ENCODE results near the gene MMADHC.

The MMADHC gene

GRCh38 chr2:149601141-149601796, 13.7 kb upstream of the MMADHC start:
- no peak for DNase-seq

GRCh38 chr2:149597668-149598326, 10.2 kb upstream of the MMADHC start:
- H3K4me3 Mint-ChIP-seq, result peak overlapping the region; percentile 17 to 57
- peaks cover 26% of the 10 kb centered on the region for H3K27me3 Mint-ChIP-seq
- H3K4me1 Mint-ChIP-seq, result peaks cover 23% of the 10 kb centered on the region
- ATAC-seq, result peak; percentile 100
- H3K27ac Mint-ChIP-seq, result peak overlapping the region in 1 of 2 donors; percentile 6
- peak; percentile 61 to 63 for DNase-seq
- no peaks in the 10 kb centered on the region for H3K9me3 Mint-ChIP-seq

More at GRCh38 chr2:149601141-149601796, 13.7 kb upstream of the MMADHC start:
- H3K4me1 Mint-ChIP-seq, result peaks cover 23% of the 10 kb centered on the region
- H3K9me3 Mint-ChIP-seq, result no peaks in the 10 kb centered on the region
- no peak for ATAC-seq
- no peaks in the 10 kb centered on the region for H3K27me3 Mint-ChIP-seq
- H3K27ac Mint-ChIP-seq, result no peak overlapping the region
- H3K4me3 Mint-ChIP-seq, result no peak overlapping the region

DNA sequence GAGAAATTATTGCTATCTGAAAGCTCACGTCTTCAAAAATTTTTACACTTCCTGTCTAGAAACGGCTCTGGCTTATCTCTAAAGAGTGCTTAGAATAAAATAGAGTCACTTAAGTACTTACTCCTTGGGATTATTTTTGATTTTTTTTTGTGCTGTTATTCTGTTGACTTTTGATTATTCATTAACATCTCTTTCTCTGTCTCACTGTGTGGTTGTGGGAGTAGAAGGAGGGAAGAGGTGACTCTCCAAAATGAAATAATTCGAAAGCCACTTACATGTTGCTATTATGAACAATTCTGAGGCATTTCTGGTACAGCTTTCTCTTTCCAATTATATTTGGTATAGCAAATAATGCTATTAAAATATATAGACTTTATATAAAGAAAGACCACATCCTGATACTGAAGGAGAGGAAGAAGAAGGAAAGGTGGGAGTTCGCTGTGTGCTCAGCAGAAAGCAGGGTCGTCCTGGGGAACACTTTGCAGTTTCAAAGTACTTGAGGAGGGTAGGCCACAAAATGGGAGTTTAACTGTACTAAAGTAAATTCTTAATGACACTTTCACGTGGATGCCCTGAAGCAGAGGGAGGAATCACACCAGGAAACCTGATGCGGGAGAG, 9.6 kb upstream of the MMADHC start:
- no peak for DNase-seq
- Mint-ChIP-seq H3K4me1 (peaks cover 23% of the 10 kb centered on the region), H3K27ac (no peak overlapping the region), H3K9me3 (no peaks in the 10 kb centered on the region), H3K27me3 (peaks cover 32% of the 10 kb centered on the region), H3K4me3 (peak overlapping the region; percentile 17 to 41)
- peak; percentile 16 for ATAC-seq

GRCh38 chr2:149596471-149596870, 8.9 kb upstream of the MMADHC start:
- ATAC-seq, result no peak
- Mint-ChIP-seq H3K9me3 (no peaks in the 10 kb centered on the region), H3K27me3 (peaks cover 39% of the 10 kb centered on the region), H3K4me1 (peaks cover 18% of the 10 kb centered on the region), H3K27ac (no peak overlapping the region), H3K4me3 (no peak overlapping the region)
- no peak for DNase-seq

DNA sequence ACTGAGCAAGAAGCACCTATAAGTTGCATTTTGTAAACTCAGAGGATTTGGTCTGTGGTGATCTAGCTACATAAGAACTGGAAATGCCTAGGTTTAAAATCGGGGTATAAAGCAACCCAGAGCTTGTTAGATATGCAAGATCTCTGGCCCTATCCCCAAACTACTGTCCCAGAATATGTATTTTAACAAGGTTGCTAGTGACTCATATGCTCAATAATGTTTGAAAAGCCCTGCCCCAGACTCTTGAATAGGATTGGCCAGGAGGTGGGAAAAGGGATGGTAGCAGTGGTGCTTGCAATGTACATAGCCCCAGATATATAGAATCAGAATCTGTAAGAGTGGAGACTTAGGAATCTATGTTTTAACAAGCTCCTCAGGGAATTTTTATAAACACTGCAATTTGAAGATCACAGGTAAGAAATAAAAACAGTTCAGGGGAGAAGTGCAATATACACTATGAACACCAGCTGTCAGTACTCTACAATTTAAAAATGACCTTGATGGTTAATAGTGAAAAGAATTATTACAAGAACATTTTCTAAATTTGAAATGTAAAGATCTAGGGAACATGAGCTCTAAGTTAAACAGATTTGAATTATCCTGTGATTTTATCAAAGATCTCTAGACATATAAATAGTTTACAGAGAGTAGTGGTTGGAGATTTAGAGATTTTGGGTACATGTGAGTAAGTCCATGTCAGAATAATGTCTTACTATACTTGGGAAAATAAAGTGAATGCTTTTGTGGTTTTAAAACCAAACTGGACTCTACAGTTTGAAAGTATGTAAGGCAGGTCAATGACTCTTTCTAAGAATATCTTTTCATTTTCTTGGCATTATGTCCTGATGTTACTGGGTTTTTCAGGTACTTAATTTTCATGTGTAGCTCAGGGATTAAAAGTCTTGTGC, 7.7 kb upstream of the MMADHC start:
- ATAC-seq (no peak), DNase-seq (no peak)
- peaks cover 14% of the 10 kb centered on the region for H3K4me1 Mint-ChIP-seq
- no peaks in the 10 kb centered on the region for H3K9me3 Mint-ChIP-seq
- peaks cover 47% of the 10 kb centered on the region for H3K27me3 Mint-ChIP-seq
- no peak overlapping the region for H3K4me3 Mint-ChIP-seq
- H3K27ac Mint-ChIP-seq, result no peak overlapping the region

GRCh38 chr2:149594411-149594810, 6.8 kb upstream of the MMADHC start:
- DNase-seq (no peak), ATAC-seq (no peak)
- Mint-ChIP-seq H3K27ac (no peak overlapping the region), H3K4me3 (no peak overlapping the region), H3K9me3 (no peaks in the 10 kb centered on the region), H3K4me1 (peaks cover 14% of the 10 kb centered on the region), H3K27me3 (peaks cover 55% of the 10 kb centered on the region)

GRCh38 chr2:149587950-149588487, 444 bp upstream of the MMADHC start:
- H3K9me3 Mint-ChIP-seq, result no peaks in the 10 kb centered on the region

DNA sequence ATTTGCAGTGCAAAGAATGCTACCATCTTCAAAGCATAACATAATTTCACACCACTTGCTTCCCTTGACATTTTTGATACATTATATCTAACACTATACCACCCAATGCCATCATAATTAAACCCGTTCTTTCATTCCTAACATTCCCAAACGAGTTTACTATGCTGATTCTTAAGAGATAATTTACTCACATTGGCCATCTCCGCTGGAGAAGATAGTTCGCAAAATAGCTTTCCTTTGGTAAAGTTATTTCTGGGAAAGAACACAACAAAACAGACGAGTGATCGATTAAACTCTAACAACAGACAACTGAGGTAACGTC, 716 bp downstream of the MMADHC start:
- H3K4me1 Mint-ChIP-seq, result peaks cover 37% of the 10 kb centered on the region
- no peak for ATAC-seq
- H3K9me3 Mint-ChIP-seq, result no peaks in the 10 kb centered on the region
- peak overlapping the region; percentile 100 for H3K27ac Mint-ChIP-seq
- peaks cover 23% of the 10 kb centered on the region for H3K27me3 Mint-ChIP-seq
- peak overlapping the region; percentile 92 to 100 for H3K4me3 Mint-ChIP-seq
- DNase-seq, result no peak

More at GRCh38 chr2:149587950-149588487, 444 bp upstream of the MMADHC start:
- DNase-seq (no peak), ATAC-seq (peak; percentile 52)
- H3K4me1 Mint-ChIP-seq, result peaks cover 29% of the 10 kb centered on the region
- H3K4me3 Mint-ChIP-seq, result peak overlapping the region; percentile 92 to 100
- peaks cover 35% of the 10 kb centered on the region for H3K27me3 Mint-ChIP-seq
- H3K27ac Mint-ChIP-seq, result peak overlapping the region; percentile 100

GRCh38 chr2:149586063-149586462, 1.5 kb downstream of the MMADHC start:
- Mint-ChIP-seq H3K27me3 (peaks cover 16% of the 10 kb centered on the region), H3K4me3 (peak overlapping the region; percentile 92 to 100), H3K4me1 (peaks cover 43% of the 10 kb centered on the region), H3K27ac (peak overlapping the region; percentile 19 to 38), H3K9me3 (no peaks in the 10 kb centered on the region)
- no peak for DNase-seq
- no peak for ATAC-seq

DNA sequence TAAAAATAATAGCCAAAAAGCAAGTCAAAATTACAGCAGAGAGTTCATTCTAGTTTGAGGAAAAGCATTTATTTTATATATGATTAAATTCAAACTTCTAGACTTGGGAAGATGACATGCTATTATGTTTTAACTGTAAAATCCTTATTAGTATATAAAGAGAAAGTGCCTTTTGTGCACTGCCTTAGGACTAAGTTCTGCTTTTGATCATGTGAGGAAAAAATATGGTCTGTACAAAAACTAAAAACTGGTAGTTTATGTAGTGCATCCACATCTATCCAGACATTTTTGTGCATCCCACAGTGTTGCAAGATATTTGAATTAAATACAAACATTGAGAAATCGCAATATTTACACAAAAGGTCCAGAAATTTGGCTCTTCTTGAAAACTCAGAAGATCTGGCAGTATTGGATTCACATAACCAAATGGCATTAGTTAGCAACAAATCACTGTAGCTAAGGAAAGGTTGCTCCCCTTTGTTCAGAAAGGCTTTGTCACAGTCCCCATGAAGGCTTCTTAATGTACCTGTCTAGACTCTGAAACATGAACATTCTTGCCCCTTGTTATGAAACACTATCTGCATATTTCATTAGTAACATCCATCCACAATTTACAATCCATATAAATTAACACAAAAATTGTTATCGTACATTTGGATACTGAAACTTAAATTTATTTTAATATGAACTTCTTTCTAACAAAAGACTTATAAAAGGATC, 2.2 kb downstream of the MMADHC start:
- H3K27me3 Mint-ChIP-seq, result peaks cover 12% of the 10 kb centered on the region
- no peaks in the 10 kb centered on the region for H3K9me3 Mint-ChIP-seq
- H3K4me3 Mint-ChIP-seq, result peak overlapping the region in 1 of 2 donors; percentile 92
- H3K4me1 Mint-ChIP-seq, result peaks cover 43% of the 10 kb centered on the region
- ATAC-seq, result no peak
- DNase-seq, result no peak
- no peak overlapping the region for H3K27ac Mint-ChIP-seq

DNA sequence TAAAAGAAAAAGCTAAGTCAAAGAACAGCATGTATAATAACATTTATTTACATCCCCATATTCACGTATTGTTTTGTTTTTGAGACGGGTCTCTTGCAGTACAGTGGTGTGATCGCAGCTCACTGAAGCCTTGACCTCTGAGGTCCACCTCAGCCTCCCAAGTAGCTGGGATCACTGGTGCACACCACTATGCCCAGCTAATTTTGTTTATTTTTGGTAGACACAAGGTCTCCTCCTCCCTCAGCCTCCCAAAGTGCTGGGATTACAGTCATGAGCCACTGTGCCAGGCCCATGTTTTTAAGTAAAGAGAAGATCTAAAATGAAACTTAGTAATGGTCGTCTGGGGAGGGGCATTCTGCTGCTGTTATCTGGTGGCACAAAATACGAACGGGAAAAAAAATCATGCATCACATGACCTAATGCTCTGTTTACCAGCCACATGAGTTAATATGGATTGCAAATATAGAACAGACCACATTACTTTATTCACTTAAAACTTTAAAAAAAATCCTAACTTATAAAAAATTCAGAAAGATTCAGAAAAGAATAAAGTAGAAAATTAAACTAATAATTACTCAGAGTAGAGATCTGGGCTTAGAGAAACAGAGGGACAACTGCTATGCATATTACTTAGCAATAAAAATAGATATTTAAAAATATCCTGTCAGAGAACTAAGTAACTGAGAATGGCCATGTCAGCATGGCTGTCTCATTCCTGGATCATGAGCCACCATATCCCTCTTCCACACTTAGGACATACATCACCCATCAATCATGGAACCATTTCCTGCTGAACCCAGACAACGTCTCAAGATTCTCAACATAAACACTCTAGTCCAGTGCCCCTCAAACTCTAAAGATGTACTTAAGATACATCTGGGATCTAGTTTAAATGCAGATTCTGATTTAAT, 7.3 kb downstream of the MMADHC start:
- peaks cover 46% of the 10 kb centered on the region for H3K4me1 Mint-ChIP-seq
- no peak for DNase-seq
- no peak overlapping the region for H3K4me3 Mint-ChIP-seq
- no peak overlapping the region for H3K27ac Mint-ChIP-seq
- no peaks in the 10 kb centered on the region for H3K27me3 Mint-ChIP-seq
- H3K9me3 Mint-ChIP-seq, result no peaks in the 10 kb centered on the region
- no peak for ATAC-seq

DNA sequence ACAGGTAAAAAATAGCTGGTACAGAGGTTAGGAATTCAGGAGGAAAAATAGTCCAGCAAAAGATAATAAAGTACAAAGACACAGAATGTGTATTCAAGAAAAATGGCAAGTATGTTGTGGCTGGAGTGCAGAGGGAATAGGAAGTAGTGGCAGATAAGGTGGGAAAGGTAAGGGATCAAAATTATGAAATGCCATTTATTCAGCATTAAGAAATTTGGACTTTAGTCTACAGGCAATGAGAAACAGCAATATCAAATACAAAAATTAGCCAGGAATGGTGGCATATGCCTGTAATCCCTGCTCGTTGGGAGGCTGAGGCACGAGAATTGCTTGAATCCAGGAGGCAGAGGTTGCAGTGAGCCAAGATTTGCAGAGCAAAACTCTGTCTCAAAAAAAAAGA, 10.3 kb downstream of the MMADHC start:
- DNase-seq, result no peak
- H3K9me3 Mint-ChIP-seq, result no peaks in the 10 kb centered on the region
- no peak overlapping the region for H3K27ac Mint-ChIP-seq
- no peak overlapping the region for H3K4me3 Mint-ChIP-seq
- H3K27me3 Mint-ChIP-seq, result no peaks in the 10 kb centered on the region
- no peak for ATAC-seq
- peaks cover 29% of the 10 kb centered on the region for H3K4me1 Mint-ChIP-seq

- Mint-ChIP-seq H3K4me3 (no peak overlapping the region), H3K9me3 (no peaks in the 10 kb centered on the region), H3K27me3 (no peaks in the 10 kb centered on the region), H3K4me1 (peaks cover 21% of the 10 kb centered on the region), H3K27ac (no peak overlapping the region)
- no peak for ATAC-seq
- DNase-seq, result no peak
Observed at GRCh38 chr2:149575752-149576151, 11.8 kb downstream of the MMADHC start.

DNA sequence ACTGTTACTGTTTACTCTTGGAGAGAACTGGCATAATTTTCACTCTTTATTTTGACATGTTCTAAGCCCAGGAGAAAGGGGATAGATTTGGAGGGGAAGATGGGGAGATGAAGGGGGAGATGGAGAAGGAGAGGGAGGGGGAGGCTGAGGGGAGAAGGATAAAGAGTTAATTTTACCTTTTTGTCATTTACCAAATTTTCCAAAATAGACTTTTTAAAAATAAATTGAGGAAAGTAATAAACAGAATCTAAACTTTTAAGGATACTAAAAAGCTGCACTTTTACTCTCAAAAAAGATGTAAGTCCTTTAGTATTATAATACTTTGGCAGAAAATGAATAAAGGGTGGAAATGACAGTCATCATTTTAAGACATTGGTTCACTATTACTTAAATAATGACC, 12.3 kb downstream of the MMADHC start:
- Mint-ChIP-seq H3K27me3 (no peaks in the 10 kb centered on the region), H3K9me3 (no peaks in the 10 kb centered on the region), H3K27ac (no peak overlapping the region), H3K4me3 (no peak overlapping the region), H3K4me1 (peaks cover 21% of the 10 kb centered on the region)
- ATAC-seq, result no peak
- DNase-seq, result no peak

All from stimulated activated naive CD8-positive, alpha-beta T cell treated with anti-CD3 and anti-CD28 coated beads, Interleukin-15, amount 100 ng/mL, for 72 hours (primary cell).